GM21825 (cell line): Measurements from ENCODE around the gene STOX2.

Experiments used
- ATAC-seq: cut with Tn5 transposase; IDR thresholded peaks from one replicate; pipeline ENCODE4 v1.9.1; 2021; ENCODE audit warnings: mild to moderate bottlenecking, moderate library complexity; ENCODE audit not compliant: unreplicated experiment

Gene STOX2

DNA sequence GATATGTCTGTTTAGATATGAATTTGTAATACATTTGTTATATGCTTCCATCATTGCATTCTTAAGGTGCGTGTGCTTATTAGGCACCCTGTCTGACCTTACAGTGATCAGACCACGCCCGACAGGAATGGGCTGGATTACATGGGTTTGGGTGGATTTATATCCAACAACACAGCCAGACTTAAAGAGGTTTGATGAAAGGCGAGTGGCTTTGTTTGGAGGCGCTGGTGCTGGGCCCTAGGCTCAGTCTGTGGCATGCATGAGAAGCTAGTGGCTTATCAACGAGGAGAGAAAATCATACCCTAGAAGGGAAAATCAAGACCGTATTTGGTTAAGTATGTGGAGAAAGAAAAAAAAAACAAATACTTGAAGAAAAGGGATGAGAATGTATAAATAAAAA, 80.7 kb downstream of the STOX2 start:
- no peak for ATAC-seq

DNA sequence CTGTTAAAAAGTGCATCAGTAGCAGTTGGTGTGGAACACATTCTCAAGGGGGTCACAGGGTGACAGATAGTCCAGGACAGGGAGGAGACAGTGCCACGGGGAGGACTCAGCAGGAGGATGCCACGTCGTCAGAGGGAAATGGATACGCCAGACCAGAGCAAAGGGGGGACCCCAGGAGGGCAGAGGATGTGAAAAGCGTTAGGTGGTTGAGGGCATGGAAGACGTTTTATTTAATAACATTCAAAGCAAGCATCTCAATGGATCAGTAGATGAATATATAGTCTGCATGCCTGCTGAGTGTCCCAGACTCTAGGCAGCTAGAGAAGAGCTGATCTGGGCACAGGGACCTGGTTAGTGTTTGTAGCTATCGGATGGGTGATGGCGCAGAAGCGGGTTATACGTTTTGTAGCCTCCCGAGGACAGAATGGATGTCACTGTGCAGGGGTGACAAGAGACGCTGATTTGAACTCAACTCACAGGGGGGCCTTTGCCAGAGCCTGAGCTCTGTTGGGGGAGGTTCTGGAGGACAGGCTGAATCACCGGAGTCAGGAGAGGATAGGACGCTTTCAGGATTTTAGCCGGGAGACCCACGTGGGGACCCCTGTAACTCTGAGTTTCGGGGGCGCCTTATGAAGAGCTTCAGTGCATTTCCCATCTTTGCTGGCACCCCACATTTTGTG, 81.3 kb downstream of the STOX2 start:
- no peak for ATAC-seq

DNA sequence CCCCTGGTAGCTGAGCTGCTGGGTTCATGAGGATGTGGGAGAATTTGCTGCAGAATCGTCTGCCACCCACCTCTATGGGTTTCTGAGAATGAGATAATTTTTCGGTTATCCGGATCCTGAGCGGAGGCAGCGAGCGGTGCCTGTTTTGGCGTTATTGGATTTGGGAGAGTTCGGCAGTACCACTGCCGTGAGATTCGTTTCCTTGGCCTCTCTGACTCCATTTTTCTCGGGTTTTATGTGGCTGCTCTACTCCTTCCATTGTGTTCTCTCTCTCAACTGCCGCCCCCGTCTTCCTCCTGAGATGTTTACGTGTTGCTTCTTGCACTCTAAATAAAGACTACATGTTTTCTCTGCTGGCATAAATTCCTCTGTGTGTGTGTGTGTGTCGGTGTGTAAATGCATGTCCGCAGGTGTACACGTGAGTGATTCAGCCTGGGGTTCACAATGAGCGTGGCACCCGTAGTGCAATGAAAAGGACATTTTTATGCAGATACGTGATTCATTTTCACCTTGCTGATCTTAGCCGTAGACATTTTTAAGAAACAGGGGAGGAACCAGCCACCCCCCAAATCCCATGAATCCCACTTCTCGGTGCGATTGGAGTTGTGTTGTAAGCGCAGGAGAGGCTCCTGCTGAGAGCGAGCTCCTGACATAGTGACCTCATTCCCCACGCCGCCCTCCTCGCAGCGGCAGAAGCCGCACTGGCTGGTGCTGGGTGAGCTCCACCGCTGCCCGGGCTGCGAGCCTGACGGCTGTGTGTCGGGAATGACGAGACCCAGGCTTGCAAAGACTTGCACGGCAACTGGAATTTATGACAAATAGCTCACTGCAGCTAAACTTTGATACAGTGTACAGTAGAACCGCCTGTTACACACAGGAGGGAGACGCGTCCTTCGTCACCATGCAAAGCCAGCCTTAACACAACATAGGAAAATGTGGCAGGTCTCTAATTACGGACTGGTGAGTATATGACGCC, 82.2 kb downstream of the STOX2 start:
- ATAC-seq = no peak

DNA sequence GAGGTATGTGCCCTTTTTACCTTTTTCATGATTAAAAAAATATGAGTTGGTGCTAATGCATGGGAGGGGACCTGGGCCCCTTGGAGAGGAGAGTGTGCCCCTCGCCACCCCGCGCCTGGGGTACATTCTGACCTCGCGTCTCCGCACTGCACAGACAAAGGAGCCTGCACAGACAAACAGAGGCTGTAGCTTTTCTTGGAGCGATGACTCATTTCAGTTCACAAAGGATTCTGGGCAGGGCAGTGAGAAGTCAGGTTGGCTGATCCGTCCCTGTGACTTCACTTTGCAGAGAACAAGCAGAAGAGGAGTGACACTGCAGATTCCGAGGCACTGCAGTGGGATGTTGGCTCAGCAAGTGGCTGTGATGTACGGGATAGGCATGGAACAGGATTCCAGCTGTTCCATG, 82.9 kb downstream of the STOX2 start:
- no peak for ATAC-seq

DNA sequence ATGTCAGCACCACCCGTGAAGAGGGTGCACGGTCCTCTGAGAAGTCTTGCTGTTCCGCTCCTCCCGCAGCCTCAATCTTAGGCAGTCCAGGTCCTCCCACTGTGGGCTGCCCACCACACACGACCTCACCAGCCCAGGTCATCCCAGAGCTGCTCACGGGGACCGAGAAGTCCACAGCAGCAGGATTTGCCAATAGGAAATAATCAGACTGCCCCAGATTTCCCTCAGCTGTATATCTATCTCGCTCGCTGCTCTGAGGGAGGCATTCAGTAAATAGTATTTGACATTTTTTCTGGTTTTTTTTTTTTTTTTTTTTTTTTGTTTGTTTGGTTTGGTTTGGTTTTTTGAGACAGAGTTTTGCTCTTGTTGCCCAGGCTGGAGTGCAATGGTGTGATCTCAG, 83.8 kb downstream of the STOX2 start:
- no peak for ATAC-seq

DNA sequence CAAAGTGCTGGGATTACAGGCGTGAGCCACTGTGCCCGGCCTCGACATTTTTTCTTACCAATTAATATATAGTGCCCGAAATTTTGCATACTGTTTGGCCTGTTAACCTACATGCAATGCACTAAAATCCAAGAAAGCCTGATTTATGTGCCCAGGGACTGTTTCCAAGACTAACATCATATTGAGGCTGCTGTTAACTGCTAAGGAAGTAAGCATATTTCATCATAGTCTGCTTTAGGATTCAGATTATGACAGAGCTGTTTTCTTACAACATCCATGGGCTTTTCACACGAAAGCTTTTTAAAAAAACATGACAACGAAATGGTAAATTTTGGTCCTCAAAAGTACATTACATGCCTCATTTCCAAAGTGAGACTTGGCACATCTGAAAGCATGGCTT, 84.4 kb downstream of the STOX2 start:
- no peak for ATAC-seq

DNA sequence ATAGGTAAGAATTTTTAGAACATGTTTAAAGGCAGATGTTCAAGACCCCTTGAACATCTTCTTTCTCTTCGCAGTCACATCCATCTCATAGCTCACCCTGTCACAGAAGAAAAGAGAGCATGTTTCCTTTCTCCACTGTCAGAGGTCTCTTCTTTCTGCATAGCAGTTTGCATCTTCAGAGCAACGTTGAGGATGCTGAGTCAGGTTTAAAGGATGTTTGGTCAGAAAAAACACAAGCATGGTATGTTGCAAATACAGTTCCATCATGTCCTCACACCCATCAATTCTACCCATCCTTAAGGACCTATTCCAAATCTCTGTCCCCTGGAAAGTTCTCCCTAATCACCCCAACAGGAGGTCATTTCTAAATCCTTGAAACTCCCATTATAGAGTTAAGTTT, 84.8 kb downstream of the STOX2 start:
- ATAC-seq = no peak

DNA sequence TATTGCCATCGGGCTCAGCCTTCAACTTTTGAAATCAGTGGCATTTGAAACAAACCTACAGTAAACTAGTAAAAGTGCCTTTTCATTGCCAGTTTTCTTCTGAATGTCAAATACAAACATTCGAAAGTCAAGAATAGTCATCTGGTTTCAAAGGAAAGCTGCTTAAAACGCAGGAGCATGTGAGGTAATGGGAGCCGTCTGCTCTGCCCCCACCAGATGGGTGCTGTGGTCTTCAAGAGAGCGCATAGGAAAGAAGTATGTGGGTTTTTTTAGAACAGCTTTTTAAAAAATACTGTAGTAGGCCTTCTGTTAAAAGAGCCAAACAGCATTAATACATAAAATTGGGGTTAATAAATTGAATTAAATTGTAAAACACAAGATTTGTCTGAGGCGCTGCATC, 88.6 kb downstream of the STOX2 start:
- ATAC-seq = no peak

DNA sequence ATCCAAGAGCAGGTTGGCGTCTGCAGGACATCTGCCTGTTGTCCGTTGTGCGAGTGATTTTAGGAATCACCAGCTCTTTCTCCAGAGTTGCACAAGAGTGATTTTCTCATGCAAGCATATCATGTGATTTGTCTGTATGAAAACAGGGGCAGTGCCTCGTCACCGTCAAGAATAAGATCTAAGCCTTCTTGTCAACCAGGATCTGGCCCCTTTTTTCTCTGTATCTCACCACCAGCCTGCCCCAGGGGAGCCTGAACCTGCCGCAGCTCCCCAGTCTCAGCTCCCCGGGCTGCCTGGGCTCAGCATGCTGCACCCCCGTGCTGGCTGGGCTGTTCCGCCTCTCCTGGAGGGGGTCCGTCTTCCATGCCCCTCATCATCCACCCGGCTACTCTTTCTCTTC, 90.5 kb downstream of the STOX2 start:
- ATAC-seq = no peak

DNA sequence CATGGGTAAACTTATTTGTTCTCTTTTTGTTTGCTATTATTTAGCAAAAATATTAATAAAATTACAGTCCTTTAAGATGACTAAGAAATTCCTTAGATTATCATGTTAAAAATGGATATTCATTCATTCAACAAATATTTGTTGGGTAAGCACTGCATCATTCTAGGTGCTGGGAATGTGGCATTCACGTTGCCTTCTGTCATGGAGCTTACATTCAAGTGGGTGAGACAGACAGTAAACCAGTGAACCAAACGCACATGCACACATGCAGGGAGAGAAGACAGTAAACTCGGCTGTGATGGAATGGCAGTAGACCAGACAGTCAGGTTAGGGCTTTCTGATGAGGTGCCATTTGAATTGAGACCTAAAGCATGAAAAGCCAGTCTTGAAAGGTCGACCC, 91.8 kb downstream of the STOX2 start:
- ATAC-seq = no peak

DNA sequence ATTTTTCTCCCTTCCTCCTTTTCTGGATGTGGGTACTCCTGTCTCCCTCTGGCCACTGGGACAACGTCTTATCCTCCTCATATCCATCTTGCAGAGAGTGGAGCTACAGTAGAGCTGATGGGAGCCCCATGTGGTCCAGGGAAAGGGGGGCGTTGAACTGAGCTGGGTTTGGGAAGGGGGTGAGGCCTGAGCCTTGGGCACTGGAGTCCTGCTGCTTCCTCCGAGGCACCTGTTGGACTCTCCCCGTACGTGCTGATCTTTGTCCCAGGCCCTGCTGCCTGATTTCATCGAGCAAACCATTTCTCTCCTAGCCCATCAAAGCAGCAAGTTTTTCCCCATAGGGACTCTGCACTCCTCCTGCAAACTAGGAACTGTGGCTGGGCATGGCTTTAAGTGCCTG, 94.3 kb downstream of the STOX2 start:
- ATAC-seq = no peak

DNA sequence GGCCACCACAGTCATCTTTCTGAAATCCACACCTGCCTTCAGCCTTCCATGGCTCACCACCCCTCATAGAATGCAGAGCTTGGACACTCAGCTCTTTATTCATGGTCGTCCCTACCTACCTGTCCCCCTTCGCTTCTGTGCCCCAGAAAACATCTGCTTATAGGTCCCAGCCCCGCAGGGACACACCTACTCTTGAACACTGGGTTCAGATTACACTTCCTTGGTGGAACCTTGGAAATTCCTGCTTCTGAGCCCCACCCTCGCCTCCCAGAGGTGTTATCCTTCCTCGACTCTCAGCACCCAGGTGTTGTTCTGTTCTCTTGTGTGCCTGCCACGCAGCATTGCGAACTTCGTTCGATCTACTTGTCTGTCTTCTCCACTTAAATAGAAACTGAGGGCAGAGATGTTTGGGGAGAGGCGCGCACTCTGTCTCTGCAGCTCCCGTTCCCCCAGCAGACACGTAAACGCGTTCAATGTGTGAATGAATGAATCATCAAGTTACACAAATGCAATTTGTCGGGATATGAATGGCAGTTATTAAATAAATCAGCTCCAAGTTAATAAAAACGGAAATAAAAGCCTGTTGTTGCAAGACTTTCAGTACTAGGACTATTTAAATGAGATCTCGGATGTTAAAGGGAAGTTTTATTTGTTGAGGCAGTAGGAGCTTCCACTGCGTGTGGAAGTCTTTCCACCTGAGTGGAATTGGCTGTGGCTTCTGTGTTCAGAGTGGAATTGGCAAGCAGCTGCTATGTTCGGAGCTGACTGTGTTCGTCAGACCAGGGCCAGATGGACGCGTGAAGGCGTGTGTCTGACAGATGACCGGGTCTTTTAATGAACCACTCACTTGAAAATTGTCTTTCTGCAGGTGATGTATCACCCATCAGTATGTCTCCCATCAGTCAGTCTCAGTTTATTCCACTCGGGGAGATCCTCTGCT, 95.6 kb downstream of the STOX2 start:
- ATAC-seq = no peak

DNA sequence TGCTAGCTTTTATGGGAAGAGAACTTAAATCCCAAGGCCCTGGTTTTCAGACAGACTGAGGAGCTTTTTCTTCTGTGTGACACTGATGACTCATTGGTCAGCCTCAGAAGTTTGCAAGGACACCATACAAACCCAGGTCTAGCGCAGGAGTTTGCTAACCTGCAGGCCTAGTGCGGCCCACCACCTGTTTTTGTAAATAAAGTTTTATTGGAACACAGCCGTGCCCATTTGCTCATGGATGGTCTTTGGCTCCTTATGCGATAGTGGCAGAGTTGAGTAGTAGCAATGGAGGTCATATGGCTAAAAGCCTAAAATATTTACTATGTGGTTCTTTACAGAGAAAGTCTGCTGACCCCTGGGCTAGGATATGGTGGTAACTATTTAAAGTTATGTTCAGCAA, 98.3 kb downstream of the STOX2 start:
- no peak for ATAC-seq

DNA sequence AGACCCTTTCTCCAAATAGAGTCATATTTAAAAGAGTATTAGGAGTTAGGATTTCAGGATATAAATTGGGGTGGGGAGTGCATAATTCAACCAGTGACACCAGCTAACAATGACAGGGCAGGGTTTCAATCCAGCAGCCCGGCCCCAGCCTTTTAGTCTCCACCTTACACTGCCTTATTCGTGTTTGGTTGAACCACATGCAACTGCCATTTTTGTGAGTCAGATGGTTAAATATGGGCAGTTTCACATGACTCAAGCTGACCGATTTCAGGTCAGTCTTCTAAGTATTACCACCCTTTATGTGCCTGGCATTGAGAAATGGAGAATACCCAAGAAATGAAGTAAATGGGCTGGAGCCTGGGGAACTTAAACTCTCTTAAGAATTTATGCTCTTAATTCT, 102.8 kb downstream of the STOX2 start:
- ATAC-seq = no peak

DNA sequence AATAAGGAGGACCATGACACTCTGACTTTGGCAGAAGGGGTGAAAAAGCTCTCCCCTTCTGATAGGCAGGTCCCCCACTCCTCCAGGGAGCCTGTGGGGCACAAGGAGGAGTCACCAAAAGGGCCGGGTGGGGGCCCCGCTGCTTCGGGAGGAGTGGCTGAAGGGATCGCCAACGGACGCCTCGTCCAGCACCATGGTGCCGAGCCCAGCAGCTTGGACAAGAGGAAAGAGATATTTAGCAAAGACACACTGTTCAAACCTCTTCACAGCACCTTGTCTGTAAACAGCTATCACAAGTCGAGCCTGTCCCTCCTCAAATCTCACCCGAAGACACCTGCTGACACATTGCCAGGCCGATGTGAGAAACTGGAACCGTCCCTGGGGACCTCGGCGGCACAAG, 105.6 kb downstream of the STOX2 start:
- no peak for ATAC-seq

DNA sequence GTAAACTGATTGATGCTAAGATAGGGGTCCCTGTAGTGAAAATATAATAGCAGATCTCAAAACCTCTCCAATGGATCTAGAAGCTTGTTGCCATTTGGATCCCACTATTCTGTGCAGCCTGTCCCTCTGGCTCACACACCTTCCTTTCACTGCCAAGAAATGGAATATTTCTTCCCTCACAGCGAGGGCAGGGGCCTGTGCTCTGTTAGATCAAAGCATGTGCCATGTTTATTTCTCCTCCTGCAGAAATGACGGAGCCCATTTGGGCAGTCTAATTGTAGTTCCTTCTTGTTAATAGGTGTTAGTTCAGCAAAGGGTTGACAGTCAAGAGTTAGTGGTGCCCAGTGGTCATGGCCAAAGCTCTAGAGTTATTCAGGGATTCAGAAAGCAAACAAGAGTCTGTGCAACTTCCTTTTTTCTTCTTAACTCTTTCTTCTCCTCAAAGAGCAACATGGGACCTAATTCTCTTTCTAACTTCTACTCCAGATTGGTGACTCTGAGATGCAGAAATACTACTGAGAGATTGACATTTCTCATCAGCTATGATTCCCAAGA, 106.8 kb downstream of the STOX2 start:
- no peak for ATAC-seq

DNA sequence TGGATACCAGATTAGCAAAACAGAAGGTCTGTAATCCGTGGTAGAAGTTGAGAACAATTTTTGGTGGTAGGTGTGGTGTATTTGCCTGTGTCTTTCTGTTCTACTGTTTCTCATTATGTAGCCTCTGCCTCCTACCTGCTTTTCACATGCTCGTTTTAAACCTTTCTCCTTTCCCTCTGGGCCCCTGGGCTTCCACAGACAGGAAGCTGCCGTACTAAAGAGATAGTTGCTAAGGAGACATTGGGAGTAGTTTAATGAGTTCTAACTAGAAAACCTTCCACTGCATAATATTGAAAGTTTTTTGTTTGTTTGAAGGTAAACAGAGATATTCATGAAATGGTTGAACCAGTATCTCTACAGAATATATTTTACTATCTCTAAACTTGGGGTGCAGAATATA, 107.8 kb downstream of the STOX2 start:
- ATAC-seq = no peak

DNA sequence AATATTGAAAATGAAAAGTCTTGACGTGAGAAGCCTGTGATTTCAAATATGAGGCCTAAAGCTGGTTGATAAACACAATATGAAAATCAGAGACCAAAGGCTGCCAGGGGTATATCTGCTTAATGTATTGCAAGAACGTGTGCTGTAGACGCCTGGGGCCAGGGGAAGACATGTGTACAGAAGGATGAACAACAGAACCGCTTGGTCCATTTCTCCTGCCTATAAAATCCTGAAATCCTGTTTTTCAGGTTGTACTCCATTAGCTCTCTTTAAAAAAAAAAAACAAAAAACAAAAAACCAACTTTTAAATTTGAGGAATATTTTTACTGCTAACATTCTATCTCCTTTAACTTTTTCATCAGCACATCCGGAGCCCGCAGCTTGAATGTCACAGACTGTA, 109.2 kb downstream of the STOX2 start:
- ATAC-seq = no peak

DNA sequence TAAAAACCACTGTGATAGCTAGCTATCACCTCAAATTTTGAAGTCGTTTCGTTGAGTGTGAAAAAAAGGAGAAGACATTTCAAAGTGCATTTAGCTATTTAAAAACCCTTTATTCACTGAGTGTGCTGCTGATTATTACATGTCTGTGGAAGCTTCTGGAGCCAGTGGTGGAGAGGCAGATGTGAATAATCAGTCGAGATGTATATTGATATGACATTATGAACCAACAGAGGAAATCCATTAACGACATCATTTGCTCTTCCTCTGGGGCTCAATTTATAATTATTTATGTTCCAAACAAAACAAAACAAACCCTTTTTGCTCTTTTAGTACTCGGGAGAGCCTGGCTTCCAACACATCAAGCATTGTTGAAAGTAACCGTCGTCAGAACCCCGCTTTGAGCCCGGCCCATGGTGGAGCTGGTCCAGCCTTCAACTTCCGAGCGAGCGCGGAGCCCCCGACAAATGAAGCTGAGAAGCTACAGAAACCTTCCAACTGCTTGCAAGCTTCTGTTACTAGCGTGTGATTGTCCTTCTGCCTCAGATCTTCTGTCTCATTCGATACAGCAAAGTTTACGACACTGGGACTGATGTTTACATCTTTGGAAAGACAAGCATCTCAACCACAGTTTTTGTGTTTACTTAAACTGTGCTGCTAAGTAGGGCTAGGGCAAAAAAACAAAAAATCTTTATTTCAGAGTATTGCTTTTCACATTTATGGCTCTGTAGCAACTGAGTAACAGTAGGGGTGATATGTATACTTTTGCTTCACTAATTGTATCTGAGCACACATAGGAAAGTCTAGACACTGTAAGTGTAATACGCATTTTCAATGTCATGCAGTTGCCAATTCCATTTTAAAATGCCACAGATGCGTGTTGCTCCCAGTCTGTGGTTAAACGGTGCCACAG, 111.9 kb downstream of the STOX2 start:
- no peak for ATAC-seq

DNA sequence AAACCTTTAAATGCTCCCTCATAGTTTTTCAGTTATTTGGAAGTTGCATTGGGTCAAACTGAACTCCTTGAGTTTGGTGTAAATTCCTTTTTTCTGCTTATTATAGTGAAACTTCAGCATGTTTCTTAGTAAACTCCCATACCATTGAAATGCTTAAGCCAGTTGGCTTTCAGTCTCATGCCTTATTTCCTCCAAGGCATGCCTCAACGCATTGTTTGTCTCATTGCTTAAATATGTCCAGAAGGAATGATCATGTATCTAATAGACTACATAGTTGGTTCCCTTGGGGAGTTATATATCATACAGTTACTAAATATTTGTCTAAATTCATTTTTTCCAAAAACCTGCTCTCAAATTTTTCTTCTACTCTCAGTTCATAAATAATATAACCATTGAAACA, 114.0 kb downstream of the STOX2 start:
- ATAC-seq = no peak
